ENCODE results near the gene PCP2.

The PCP2 gene

GRCh38 chr19:7618771-7619510, 14.6 kb downstream of the PCP2 start:
- DNase-seq (ENCODE audit: low spot score): no peak

GRCh38 chr19:7618348-7618747, 15.2 kb downstream of the PCP2 start:
- no peak for DNase-seq (ENCODE audit: low spot score)

- no peak for DNase-seq (ENCODE audit: low spot score)
These were observed 15.8 kb downstream of the PCP2 start for GRCh38 chr19:7617735-7618134.

GRCh38 chr19:7617172-7617571, 16.3 kb downstream of the PCP2 start:
- DNase-seq (ENCODE audit: low spot score): no peak

GRCh38 chr19:7614859-7615741, 18.4 kb downstream of the PCP2 start:
- no peak for DNase-seq (ENCODE audit: low spot score)

- no peak for DNase-seq (ENCODE audit: low spot score)
These were observed 20.9 kb downstream of the PCP2 start for GRCh38 chr19:7612282-7613274.

- DNase-seq (ENCODE audit: low spot score): no peak
These were observed 21.8 kb downstream of the PCP2 start for GRCh38 chr19:7611541-7612279.

- no peak for DNase-seq (ENCODE audit: low spot score)
These were observed 22.9 kb downstream of the PCP2 start for GRCh38 chr19:7610491-7611240.

- no peak for DNase-seq (ENCODE audit: low spot score)
These were observed 25.5 kb downstream of the PCP2 start for GRCh38 chr19:7607874-7608560.

GRCh38 chr19:7607212-7607873, 26.2 kb downstream of the PCP2 start:
- DNase-seq (ENCODE audit: low spot score): no peak

- no peak for DNase-seq (ENCODE audit: low spot score)
These were observed 27.2 kb downstream of the PCP2 start for GRCh38 chr19:7606289-7606688.

- peak; percentile 78 for DNase-seq (ENCODE audit: low spot score)
These were observed 27.9 kb downstream of the PCP2 start for GRCh38 chr19:7605490-7606222.

GRCh38 chr19:7603919-7604318, 29.6 kb downstream of the PCP2 start:
- DNase-seq (ENCODE audit: low spot score): no peak

GRCh38 chr19:7602935-7603497, 30.5 kb downstream of the PCP2 start:
- no peak for DNase-seq (ENCODE audit: low spot score)

GRCh38 chr19:7602240-7602934, 31.1 kb downstream of the PCP2 start:
- no peak for DNase-seq (ENCODE audit: low spot score)

GRCh38 chr19:7600721-7601120, 32.8 kb downstream of the PCP2 start:
- DNase-seq (ENCODE audit: low spot score): no peak

GRCh38 chr19:7598180-7598579, 35.3 kb downstream of the PCP2 start:
- no peak for DNase-seq (ENCODE audit: low spot score)

GRCh38 chr19:7597689-7598088, 35.8 kb downstream of the PCP2 start:
- no peak for DNase-seq (ENCODE audit: low spot score)

Data from SW480 (cell line).